ENCODE measurements around the gene ERG28.

The ERG28 gene

GRCh38 chr14:75634848-75635247 lies 25.8 kb downstream of the ERG28 start:
- H3K9me2 ChIP-seq (replicated peaks; ENCODE audit: insufficient read depth, low read length) = no peaks in the 10 kb centered on the region
- TF ChIP-seq EZH2 (optimal IDR thresholded peaks at IDR 0.05; ENCODE audit: low read depth, low read length) = no peak
- no peak for TF ChIP-seq CTCF (IDR thresholded peaks at IDR 0.05; ENCODE audit: low read length)
- no peak for TF ChIP-seq EZH2phosphoT487 (IDR thresholded peaks at IDR 0.05; ENCODE audit: low read length)
- H3K79me2 ChIP-seq (ENCODE audit: low read length) = no peaks in the 10 kb centered on the region

GRCh38 chr14:75631453-75631831 lies 29.2 kb downstream of the ERG28 start:
- Histone ChIP-seq H3K9me3 (replicated peaks; ENCODE audit: insufficient read depth, low read length) (no peaks in the 10 kb centered on the region), H3K79me2 (ENCODE audit: low read length) (no peaks in the 10 kb centered on the region), H3K36me3 (replicated peaks; ENCODE audit: insufficient read depth, low read length) (no peaks in the 10 kb centered on the region), H3K27me3 (replicated peaks; ENCODE audit: insufficient read depth, low read length) (no peaks in the 10 kb centered on the region), H2AFZ (ENCODE audit: low read length) (no peak overlapping the region), H3K4me2 (ENCODE audit: low read depth, low read length) (no peak overlapping the region), H3K4me1 (ENCODE audit: low read length) (no peaks in the 10 kb centered on the region), H3K4me3 (ENCODE audit: low read length) (no peak overlapping the region), H4K20me1 (ENCODE audit: insufficient read depth, low read length) (no peaks in the 10 kb centered on the region), H3K9ac (ENCODE audit: low read length) (no peak overlapping the region), H3F3A (ENCODE audit: insufficient read depth, low read length) (no peaks in the 10 kb centered on the region), H3K27ac (ENCODE audit: low read length) (no peak overlapping the region), H3K9me2 (replicated peaks; ENCODE audit: insufficient read depth, low read length) (no peaks in the 10 kb centered on the region)
- no peak for DNase-seq
- TF ChIP-seq EZH2 (optimal IDR thresholded peaks at IDR 0.05; ENCODE audit: low read depth, low read length) (no peak), EZH2phosphoT487 (IDR thresholded peaks at IDR 0.05; ENCODE audit: low read length) (no peak), CTCF (IDR thresholded peaks at IDR 0.05; ENCODE audit: low read length) (no peak)

More at GRCh38 chr14:75634848-75635247, 25.8 kb downstream of the ERG28 start:
- H3K9ac ChIP-seq (ENCODE audit: low read length) = no peak overlapping the region
- H3K36me3 ChIP-seq (replicated peaks; ENCODE audit: insufficient read depth, low read length) = no peaks in the 10 kb centered on the region
- H3K4me2 ChIP-seq (ENCODE audit: low read depth, low read length) = no peak overlapping the region
- no peaks in the 10 kb centered on the region for H4K20me1 ChIP-seq (ENCODE audit: insufficient read depth, low read length)
- H3K4me1 ChIP-seq (ENCODE audit: low read length) = no peaks in the 10 kb centered on the region
- H2AFZ ChIP-seq (ENCODE audit: low read length) = no peak overlapping the region
- no peaks in the 10 kb centered on the region for H3K27me3 ChIP-seq (replicated peaks; ENCODE audit: insufficient read depth, low read length)
- H3K27ac ChIP-seq (ENCODE audit: low read length) = no peak overlapping the region
- H3K4me3 ChIP-seq (ENCODE audit: low read length) = no peak overlapping the region
- no peaks in the 10 kb centered on the region for H3F3A ChIP-seq (ENCODE audit: insufficient read depth, low read length)
- no peak for DNase-seq
- no peaks in the 10 kb centered on the region for H3K9me3 ChIP-seq (replicated peaks; ENCODE audit: insufficient read depth, low read length)

- Histone ChIP-seq H3K9me2 (replicated peaks; ENCODE audit: insufficient read depth, low read length) (no peaks in the 10 kb centered on the region), H3K4me2 (ENCODE audit: low read depth, low read length) (no peak overlapping the region), H3K36me3 (replicated peaks; ENCODE audit: insufficient read depth, low read length) (no peaks in the 10 kb centered on the region), H4K20me1 (ENCODE audit: insufficient read depth, low read length) (no peaks in the 10 kb centered on the region), H2AFZ (ENCODE audit: low read length) (no peak overlapping the region), H3K4me1 (ENCODE audit: low read length) (no peaks in the 10 kb centered on the region), H3K79me2 (ENCODE audit: low read length) (no peaks in the 10 kb centered on the region), H3K4me3 (ENCODE audit: low read length) (no peak overlapping the region), H3K9ac (ENCODE audit: low read length) (no peak overlapping the region), H3F3A (ENCODE audit: insufficient read depth, low read length) (no peaks in the 10 kb centered on the region), H3K9me3 (replicated peaks; ENCODE audit: insufficient read depth, low read length) (no peaks in the 10 kb centered on the region), H3K27ac (ENCODE audit: low read length) (no peak overlapping the region), H3K27me3 (replicated peaks; ENCODE audit: insufficient read depth, low read length) (no peaks in the 10 kb centered on the region)
- no peak for TF ChIP-seq CTCF (IDR thresholded peaks at IDR 0.05; ENCODE audit: low read length)
- TF ChIP-seq EZH2 (optimal IDR thresholded peaks at IDR 0.05; ENCODE audit: low read depth, low read length) = no peak
- TF ChIP-seq EZH2phosphoT487 (IDR thresholded peaks at IDR 0.05; ENCODE audit: low read length) = no peak
- DNase-seq = no peak
These were observed 29.8 kb downstream of the ERG28 start for GRCh38 chr14:75630695-75631452.
